ENCODE measurements around the gene HBS1L.

The HBS1L gene

DNA sequence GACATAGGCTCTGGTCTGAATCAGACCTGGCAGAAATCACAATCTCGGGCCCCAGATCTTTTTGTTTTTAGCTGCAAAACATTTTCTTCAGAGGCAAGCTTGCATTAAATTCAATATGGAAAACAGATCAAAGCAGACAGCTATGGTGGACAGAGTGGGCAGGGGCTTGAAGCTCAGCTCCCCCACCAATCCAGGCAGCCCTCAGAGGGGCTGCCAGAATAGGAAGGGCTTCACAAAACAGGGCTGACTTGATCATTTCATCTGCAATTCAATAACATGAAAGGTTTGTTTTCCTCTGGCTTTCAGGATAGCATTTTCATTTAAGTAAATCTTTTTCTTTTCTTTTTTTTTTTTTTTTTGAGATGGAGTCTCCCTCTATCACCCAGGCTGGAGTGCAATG is 55.5 kb downstream of the HBS1L start:
- H3K4me3 ChIP-seq (ENCODE audit: low read depth, low read length), result no peak overlapping the region
- no peak for TF ChIP-seq CTCF (IDR thresholded peaks at IDR 0.05; ENCODE audit: insufficient read depth, low read depth, low read length, missing control alignments)
- no peak for DNase-seq (ENCODE audit: low read depth)

DNA sequence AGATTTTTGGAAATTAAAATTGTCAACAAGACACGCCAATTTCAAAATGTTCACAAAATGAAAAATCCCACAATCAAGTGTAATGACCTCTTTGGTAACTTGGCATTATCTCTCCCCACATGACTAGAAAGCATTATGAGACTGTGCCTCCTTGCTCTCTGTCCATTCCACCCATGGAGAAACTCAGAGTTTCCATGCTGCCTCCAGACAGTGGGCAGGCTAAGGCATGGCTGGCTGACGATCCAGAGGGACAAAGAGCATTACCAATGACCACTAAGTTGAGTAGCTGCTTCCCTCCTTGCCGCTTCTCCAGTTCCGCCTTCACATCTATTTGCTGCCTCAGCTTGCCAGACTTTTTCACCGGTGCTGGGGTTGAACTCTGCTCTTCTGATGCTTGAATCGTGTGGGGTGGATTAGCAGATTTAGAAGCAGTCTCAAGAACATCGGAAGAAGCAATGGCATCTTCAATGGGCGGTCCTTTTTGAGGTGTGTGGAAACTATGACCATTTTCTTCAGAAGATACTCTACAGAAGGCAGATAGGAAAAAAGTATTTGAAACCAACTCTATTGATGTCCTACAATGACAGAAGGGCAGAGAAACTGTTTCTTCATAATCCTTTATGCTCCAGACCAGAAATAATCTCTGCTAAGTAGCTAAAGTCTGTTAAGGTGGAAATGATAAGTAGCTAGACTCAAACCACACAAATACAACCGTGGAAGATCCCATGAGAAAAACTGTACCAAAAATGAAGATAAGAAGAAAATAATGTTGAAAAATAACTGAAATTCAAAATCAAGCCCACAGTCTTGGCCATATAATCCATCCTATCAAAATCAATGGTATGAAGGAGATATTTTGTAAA is 57.3 kb downstream of the HBS1L start:
- no peak for DNase-seq (ENCODE audit: low read depth)
- H3K4me3 ChIP-seq (ENCODE audit: low read depth, low read length), result no peak overlapping the region
- TF ChIP-seq CTCF (IDR thresholded peaks at IDR 0.05; ENCODE audit: insufficient read depth, low read depth, low read length, missing control alignments), result no peak

GRCh38 chr6:134995536-134995935 is 59.1 kb downstream of the HBS1L start:
- DNase-seq (ENCODE audit: low read depth), result no peak
- no peak overlapping the region for H3K4me3 ChIP-seq (ENCODE audit: low read depth, low read length)
- no peak for TF ChIP-seq CTCF (IDR thresholded peaks at IDR 0.05; ENCODE audit: insufficient read depth, low read depth, low read length, missing control alignments)

- no peak for DNase-seq (ENCODE audit: low read depth)
- no peak overlapping the region for H3K4me3 ChIP-seq (ENCODE audit: low read depth, low read length)
- TF ChIP-seq CTCF (IDR thresholded peaks at IDR 0.05; ENCODE audit: insufficient read depth, low read depth, low read length, missing control alignments), result no peak
Observed at GRCh38 chr6:134994431-134994830, 60.2 kb downstream of the HBS1L start.

DNA sequence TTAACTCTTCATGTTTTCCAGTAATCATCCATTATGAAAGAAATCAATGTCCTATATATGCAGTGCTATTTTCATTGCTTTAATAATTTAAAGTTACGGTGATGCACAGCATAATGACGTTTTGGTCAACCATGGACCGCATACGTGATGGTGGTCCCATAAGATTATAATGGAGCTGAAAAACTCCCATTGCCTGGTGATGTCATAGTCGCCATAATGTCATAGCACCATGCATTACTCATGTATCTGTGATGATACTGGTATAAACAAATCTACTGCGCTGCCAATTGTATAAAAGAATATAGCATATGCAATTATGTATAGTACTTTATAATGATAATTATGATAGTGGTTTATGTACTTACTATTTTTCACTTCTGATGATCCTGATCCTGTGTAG is 62.5 kb downstream of the HBS1L start:
- TF ChIP-seq CTCF (IDR thresholded peaks at IDR 0.05; ENCODE audit: insufficient read depth, low read depth, low read length, missing control alignments), result no peak
- DNase-seq (ENCODE audit: low read depth), result no peak
- no peak overlapping the region for H3K4me3 ChIP-seq (ENCODE audit: low read depth, low read length)

- H3K4me3 ChIP-seq (ENCODE audit: low read depth, low read length), result no peak overlapping the region
- DNase-seq (ENCODE audit: low read depth), result no peak
- TF ChIP-seq CTCF (IDR thresholded peaks at IDR 0.05; ENCODE audit: insufficient read depth, low read depth, low read length, missing control alignments), result no peak
Observed at GRCh38 chr6:134990262-134990661, 64.4 kb downstream of the HBS1L start.

GRCh38 chr6:134984821-134985220 is 69.8 kb downstream of the HBS1L start:
- DNase-seq (ENCODE audit: low read depth), result no peak
- no peak for TF ChIP-seq CTCF (IDR thresholded peaks at IDR 0.05; ENCODE audit: insufficient read depth, low read depth, low read length, missing control alignments)
- H3K4me3 ChIP-seq (ENCODE audit: low read depth, low read length), result no peak overlapping the region

Measured in GM12865 (cell line).